HepG2 (cell line): ENCODE results near the gene CHID1. TPM values are rescaled to one million over a fixed set of nuclear protein-coding genes. Genes with fewer than 3 reads are reported as not detected.

Source experiments
- ARID5B ChIP-seq: IDR thresholded peaks from 2 replicates; pipeline ENCODE4 v1.4.0; 2020; ENCODE audit warnings: mild to moderate bottlenecking, missing genetic modification reagents
- CENPX ChIP-seq: sonication (generic); formaldehyde crosslinking; IDR thresholded peaks from 2 replicates; pipeline ENCODE4 v1.9.0; 2021; ENCODE audit warnings: mild to moderate bottlenecking, missing genetic modification reagents, moderate library complexity
- EEA1 ChIP-seq: sonication (generic); formaldehyde crosslinking; IDR thresholded peaks from 2 replicates; pipeline ENCODE4 v1.5.1; 2020; ENCODE audit warnings: mild to moderate bottlenecking, missing genetic modification reagents, borderline replicate concordance
- ELK4 ChIP-seq: sonication (generic); formaldehyde crosslinking; IDR thresholded peaks from 2 replicates; pipeline ENCODE4 v1.9.0; 2021; ENCODE audit warnings: missing genetic modification reagents, borderline replicate concordance
- GATAD2A ChIP-seq: IDR thresholded peaks from 2 replicates; pipeline ENCODE4 v1.6.1; 2016
- HOXA9 ChIP-seq: sonication (generic); formaldehyde crosslinking; IDR thresholded peaks from 2 replicates; pipeline ENCODE4 v1.8.1; 2022; ENCODE audit warnings: missing genetic modification reagents, mild to moderate bottlenecking, moderate library complexity, borderline replicate concordance
- LBX2 ChIP-seq: sonication (generic); formaldehyde crosslinking; IDR thresholded peaks from 2 replicates; pipeline ENCODE4 v1.5.0; 2020; ENCODE audit warnings: missing genetic modification reagents, mild to moderate bottlenecking, borderline replicate concordance
- MAF1 ChIP-seq: sonication (generic); formaldehyde crosslinking; IDR thresholded peaks from 2 replicates; pipeline ENCODE4 v1.5.0; 2020; ENCODE audit warnings: missing genetic modification reagents, borderline replicate concordance
- NFIC ChIP-seq: IDR thresholded peaks from 2 replicates; pipeline ENCODE4 v1.6.1; 2012; ENCODE audit warnings: mild to moderate bottlenecking, low read length, inconsistent platforms
- RAD51 ChIP-seq: fragments of 450-650 bp; IDR thresholded peaks from 2 replicates; pipeline ENCODE4 v1.6.1; 2016; ENCODE audit warnings: borderline replicate concordance
- SAP130 ChIP-seq: IDR thresholded peaks from 2 replicates; pipeline ENCODE4 v1.6.1; 2016; ENCODE audit warnings: low read depth
- STAT6 ChIP-seq: sonication (generic); formaldehyde crosslinking; IDR thresholded peaks from 2 replicates; pipeline ENCODE4 v1.4.0; 2020; ENCODE audit warnings: missing genetic modification reagents, mild to moderate bottlenecking, borderline replicate concordance
- TFE3 ChIP-seq: IDR thresholded peaks from 2 replicates; pipeline ENCODE4 v1.6.1; 2016
- ZBTB2 ChIP-seq: sonication (generic); formaldehyde crosslinking; IDR thresholded peaks from 2 replicates; pipeline ENCODE4 v1.8.0; 2022; ENCODE audit warnings: low read depth, missing genetic modification reagents
- ZFP36L1 ChIP-seq: sonication (generic); formaldehyde crosslinking; IDR thresholded peaks from 2 replicates; pipeline ENCODE4 v1.8.0; 2022; ENCODE audit warnings: mild to moderate bottlenecking, missing genetic modification reagents, moderate library complexity
- ZNF234 ChIP-seq: sonication (generic); formaldehyde crosslinking; conservative IDR thresholded peaks from 2 replicates; pipeline ENCODE4 v1.5.1; 2020; ENCODE audit warnings: mild to moderate bottlenecking, missing genetic modification reagents
- ZNF329 ChIP-seq: sonication (generic); formaldehyde crosslinking; IDR thresholded peaks from 2 replicates; pipeline ENCODE4 v1.9.0; 2021; ENCODE audit warnings: low read depth, mild to moderate bottlenecking, missing genetic modification reagents
- ZNF839 ChIP-seq: sonication (generic); formaldehyde crosslinking; IDR thresholded peaks from 2 replicates; pipeline ENCODE4 v1.4.0; 2020; ENCODE audit warnings: missing genetic modification reagents, mild to moderate bottlenecking, borderline replicate concordance
- polyA plus RNA-seq, 8 experiments: library from polyadenylated mRNA; depleted of rRNA in 3 of 8; stranded (reverse) in 7 of 8; unstranded in 1 of 8; fragments of >200 nt; fragmentation: Illumina TruSeq in 4 of 8; extraction: Trizol in 4 of 8; gene quantifications; 2 replicates each; pipeline versions ENCODE4 v1.2.1 to v1.2.3, GENCODE V29; 2011 to 2016; ENCODE audit warnings: low read depth in 4 of 8, missing spikeins in 1 of 8, mixed read lengths in 1 of 8; ENCODE audit not compliant: insufficient read depth in 1 of 8
- total RNA-seq, 5 experiments: library from RNA; depleted of rRNA; stranded (reverse); fragments of >200 nt; fragmentation: Illumina TruSeq; extraction: Trizol; gene quantifications; 2 replicates each; pipeline ENCODE4 v1.2.3, GENCODE V29; 2016; ENCODE audit warnings: low read depth in 1 of 5

Gene CHID1
- total and polyA plus RNA-seq, 2 of the 13 experiments (the other 11 are each of a cell fraction or from before 2014, with no cell fraction given): 65.1 to 93.6 TPM

- TF ChIP-seq LBX2 (no peak; the same call in 1 of the 2 replicates), TFE3 (no peak), GATAD2A (CRISPR knock-in tag) (no peak), RAD51 (no peak), NFIC (no peak), SAP130 (CRISPR knock-in tag) (peak; percentile 62), ELK4 (CRISPR knock-in tag) (no peak), CENPX (CRISPR knock-in tag) (no peak), ZFP36L1 (no peak), EEA1 (no peak), ZNF329 (CRISPR knock-in tag) (no peak), ZNF234 (CRISPR knock-in tag) (no peak), STAT6 (CRISPR knock-in tag) (no peak), ZNF839 (no peak), ARID5B (CRISPR knock-in tag) (no peak), HOXA9 (CRISPR knock-in tag) (no peak), MAF1 (CRISPR knock-in tag) (no peak), ZBTB2 (peak; percentile 70; the same call in 1 of the 2 replicates)
These were observed 15.1 kb upstream of the CHID1 start, which contains the start of gene AP2A2 (continued) for GRCh38 chr11:925496-926301.
